Measurements from ENCODE around the gene LSAMP. TPM values are rescaled to one million over a fixed set of nuclear protein-coding genes. Genes with fewer than 3 reads are reported as not detected.

The LSAMP gene
- total and polyA plus RNA-seq, 2 of the 13 experiments (the other 11 are each of a cell fraction or from before 2014, with no cell fraction given), result not detected

- TF ChIP-seq, protein P1, sequence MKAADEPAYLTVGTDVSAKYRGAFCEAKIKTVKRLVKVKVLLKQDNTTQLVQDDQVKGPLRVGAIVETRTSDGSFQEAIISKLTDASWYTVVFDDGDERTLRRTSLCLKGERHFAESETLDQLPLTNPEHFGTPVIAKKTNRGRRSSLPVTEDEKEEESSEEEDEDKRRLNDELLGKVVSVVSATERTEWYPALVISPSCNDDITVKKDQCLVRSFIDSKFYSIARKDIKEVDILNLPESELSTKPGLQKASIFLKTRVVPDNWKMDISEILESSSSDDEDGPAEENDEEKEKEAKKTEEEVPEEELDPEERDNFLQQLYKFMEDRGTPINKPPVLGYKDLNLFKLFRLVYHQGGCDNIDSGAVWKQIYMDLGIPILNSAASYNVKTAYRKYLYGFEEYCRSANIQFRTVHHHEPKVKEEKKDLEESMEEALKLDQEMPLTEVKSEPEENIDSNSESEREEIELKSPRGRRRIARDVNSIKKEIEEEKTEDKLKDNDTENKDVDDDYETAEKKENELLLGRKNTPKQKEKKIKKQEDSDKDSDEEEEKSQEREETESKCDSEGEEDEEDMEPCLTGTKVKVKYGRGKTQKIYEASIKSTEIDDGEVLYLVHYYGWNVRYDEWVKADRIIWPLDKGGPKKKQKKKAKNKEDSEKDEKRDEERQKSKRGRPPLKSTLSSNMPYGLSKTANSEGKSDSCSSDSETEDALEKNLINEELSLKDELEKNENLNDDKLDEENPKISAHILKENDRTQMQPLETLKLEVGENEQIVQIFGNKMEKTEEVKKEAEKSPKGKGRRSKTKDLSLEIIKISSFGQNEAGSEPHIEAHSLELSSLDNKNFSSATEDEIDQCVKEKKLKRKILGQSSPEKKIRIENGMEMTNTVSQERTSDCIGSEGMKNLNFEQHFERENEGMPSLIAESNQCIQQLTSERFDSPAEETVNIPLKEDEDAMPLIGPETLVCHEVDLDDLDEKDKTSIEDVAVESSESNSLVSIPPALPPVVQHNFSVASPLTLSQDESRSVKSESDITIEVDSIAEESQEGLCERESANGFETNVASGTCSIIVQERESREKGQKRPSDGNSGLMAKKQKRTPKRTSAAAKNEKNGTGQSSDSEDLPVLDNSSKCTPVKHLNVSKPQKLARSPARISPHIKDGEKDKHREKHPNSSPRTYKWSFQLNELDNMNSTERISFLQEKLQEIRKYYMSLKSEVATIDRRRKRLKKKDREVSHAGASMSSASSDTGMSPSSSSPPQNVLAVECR (CRISPR knock-in tag; IDR thresholded peaks at IDR 0.05; ENCODE audit: borderline replicate concordance), result no peak
- TF ChIP-seq ATF7 (IDR thresholded peaks at IDR 0.05) (no peak), ATF7 (CRISPR knock-in tag; IDR thresholded peaks at IDR 0.05) (no peak), SIX1 (CRISPR knock-in tag; IDR thresholded peaks at IDR 0.05; ENCODE audit: borderline replicate concordance) (no peak), CSRNP2 (CRISPR knock-in tag; conservative IDR thresholded peaks at IDR 0.05; ENCODE audit: low read depth) (no peak), ZNF446 (CRISPR knock-in tag; IDR thresholded peaks at IDR 0.05) (no peak), TBP (CRISPR knock-in tag; IDR thresholded peaks at IDR 0.05) (no peak), LCORL (IDR thresholded peaks at IDR 0.05) (no peak), LCORL (CRISPR knock-in tag; IDR thresholded peaks at IDR 0.05) (no peak), REXO4 (CRISPR knock-in tag; IDR thresholded peaks at IDR 0.05; ENCODE audit: borderline replicate concordance) (no peak), RBM22 (optimal IDR thresholded peaks at IDR 0.05; ENCODE audit: low read length) (no peak), YEATS2 (CRISPR knock-in tag; IDR thresholded peaks at IDR 0.05; ENCODE audit: borderline replicate concordance) (no peak)
Observed at GRCh38 chr3:116032176-116032575, 413.1 kb downstream of the LSAMP start (continued).

Measured in HepG2 (cell line).